SK-N-SH treated with all-trans-retinoic acid at 6 μM for 48 hours (cell line): ENCODE measurements around the gene THOP1.

Source experiments
- ATAC-seq: fragments of 200-7000 bp; cut with Tn5 transposase; 3 replicates; pipeline ENCODE4 v1.9.1; 2020; ENCODE audit warnings: mild to moderate bottlenecking, moderate library complexity
- ARNTL ChIP-seq: fragments of 450-650 bp; formaldehyde crosslinking; IDR thresholded peaks from 2 replicates; pipeline ENCODE4 v1.5.0; 2020; ENCODE audit warnings: low read depth, mild to moderate bottlenecking, moderate library complexity, borderline replicate concordance
- BACH2 ChIP-seq: fragments of 250-450 bp; sonication (Bioruptor Pico); IDR thresholded peaks from 2 replicates; pipeline ENCODE4 v1.9.0; 2021; ENCODE audit warnings: mild to moderate bottlenecking, borderline replicate concordance
- CSDC2 ChIP-seq: fragments of 250-450 bp; sonication (Bioruptor Pico); IDR thresholded peaks from 2 replicates; pipeline ENCODE4 v1.5.0; 2020; ENCODE audit warnings: mild to moderate bottlenecking, moderate library complexity
- CSRNP3 ChIP-seq: fragments of 250-450 bp; sonication (Bioruptor Pico); IDR thresholded peaks from 2 replicates; pipeline ENCODE4 v1.5.1; 2021; ENCODE audit warnings: mild to moderate bottlenecking, moderate library complexity
- ESRRG ChIP-seq: fragments of 250-450 bp; sonication (Bioruptor Pico); IDR thresholded peaks from 2 replicates; pipeline ENCODE4 v1.6.1; 2021; ENCODE audit warnings: mild to moderate bottlenecking
- GLIS3 ChIP-seq: fragments of 250-450 bp; sonication (Bioruptor Pico); IDR thresholded peaks from 2 replicates; pipeline ENCODE4 v1.5.0; 2020; ENCODE audit warnings: mild to moderate bottlenecking, moderate library complexity
- ISL1 ChIP-seq: fragments of 250-450 bp; sonication (Bioruptor Pico); IDR thresholded peaks from 2 replicates; pipeline ENCODE4 v2.1.2; 2022; ENCODE audit warnings: mild to moderate bottlenecking, moderate library complexity
- OSR1 ChIP-seq: fragments of 250-450 bp; sonication (Bioruptor Pico); IDR thresholded peaks from 2 replicates; pipeline ENCODE4 v1.8.0; 2022; ENCODE audit warnings: moderate library complexity, mild to moderate bottlenecking, inconsistent platforms
- PPARA ChIP-seq: fragments of 250-450 bp; sonication (Bioruptor Pico); IDR thresholded peaks from 2 replicates; pipeline ENCODE4 v1.5.0; 2020; ENCODE audit warnings: mild to moderate bottlenecking, borderline replicate concordance
- RARB ChIP-seq: fragments of 250-450 bp; sonication (Bioruptor Pico); IDR thresholded peaks from 2 replicates; pipeline ENCODE4 v1.8.0; 2021; ENCODE audit warnings: mild to moderate bottlenecking, moderate library complexity
- SNAI2 ChIP-seq: fragments of 250-450 bp; sonication (Bioruptor Pico); IDR thresholded peaks from 2 replicates; pipeline ENCODE4 v1.5.0; 2020; ENCODE audit warnings: mild to moderate bottlenecking, moderate library complexity
- TCF4 ChIP-seq: fragments of 250-450 bp; sonication (Bioruptor Pico); IDR thresholded peaks from 2 replicates; pipeline ENCODE4 v1.8.0; 2021; ENCODE audit warnings: mild to moderate bottlenecking, moderate library complexity, borderline replicate concordance
- TOX ChIP-seq: fragments of 250-450 bp; sonication (Bioruptor Pico); IDR thresholded peaks from 2 replicates; pipeline ENCODE4 v1.8.0; 2021; ENCODE audit warnings: mild to moderate bottlenecking, moderate library complexity, borderline replicate concordance
- ZC3H10 ChIP-seq: fragments of 250-450 bp; sonication (Bioruptor Pico); IDR thresholded peaks from 2 replicates; pipeline ENCODE4 v1.5.1; 2021; ENCODE audit warnings: mild to moderate bottlenecking, moderate library complexity
- ZFP3 ChIP-seq: fragments of 250-450 bp; sonication (Bioruptor Pico); IDR thresholded peaks from 2 replicates; pipeline ENCODE4 v1.5.0; 2020; ENCODE audit warnings: mild to moderate bottlenecking, moderate library complexity
- ZNF565 ChIP-seq: fragments of 450-650 bp; formaldehyde crosslinking; conservative IDR thresholded peaks from 2 replicates; pipeline ENCODE4 v1.5.0; 2020; ENCODE audit warnings: low read depth, mild to moderate bottlenecking, moderate library complexity
- ZNF70 ChIP-seq: fragments of 450-650 bp; formaldehyde crosslinking; IDR thresholded peaks from 2 replicates; pipeline ENCODE4 v1.5.0; 2020; ENCODE audit warnings: mild to moderate bottlenecking, moderate library complexity
- ZNF8 ChIP-seq: fragments of 450-650 bp; formaldehyde crosslinking; IDR thresholded peaks from 2 replicates; pipeline ENCODE4 v1.5.0; 2020; ENCODE audit warnings: mild to moderate bottlenecking, moderate library complexity
- TF ChIP-seq, protein P1 (sequence below): fragments of 250-450 bp; sonication (Bioruptor Pico); IDR thresholded peaks from 2 replicates; pipeline ENCODE4 v1.5.0; 2020; ENCODE audit warnings: mild to moderate bottlenecking, moderate library complexity
- TF ChIP-seq, protein P2 (sequence below): fragments of 250-450 bp; sonication (Bioruptor Pico); IDR thresholded peaks from 2 replicates; pipeline ENCODE4 v1.8.0; 2021; ENCODE audit warnings: low read depth, mild to moderate bottlenecking, moderate library complexity, borderline replicate concordance
- TF ChIP-seq, protein P3 (sequence below): fragments of 250-450 bp; sonication (Bioruptor Pico); IDR thresholded peaks from 2 replicates; pipeline ENCODE4 v1.5.1; 2020; ENCODE audit warnings: low read depth, mild to moderate bottlenecking, moderate library complexity
- TF ChIP-seq, protein P4 (sequence below): fragments of 250-450 bp; sonication (Bioruptor Pico); IDR thresholded peaks from 2 replicates; pipeline ENCODE4 v1.8.0; 2020; ENCODE audit warnings: mild to moderate bottlenecking, moderate library complexity, borderline replicate concordance

THOP1 gene

DNA sequence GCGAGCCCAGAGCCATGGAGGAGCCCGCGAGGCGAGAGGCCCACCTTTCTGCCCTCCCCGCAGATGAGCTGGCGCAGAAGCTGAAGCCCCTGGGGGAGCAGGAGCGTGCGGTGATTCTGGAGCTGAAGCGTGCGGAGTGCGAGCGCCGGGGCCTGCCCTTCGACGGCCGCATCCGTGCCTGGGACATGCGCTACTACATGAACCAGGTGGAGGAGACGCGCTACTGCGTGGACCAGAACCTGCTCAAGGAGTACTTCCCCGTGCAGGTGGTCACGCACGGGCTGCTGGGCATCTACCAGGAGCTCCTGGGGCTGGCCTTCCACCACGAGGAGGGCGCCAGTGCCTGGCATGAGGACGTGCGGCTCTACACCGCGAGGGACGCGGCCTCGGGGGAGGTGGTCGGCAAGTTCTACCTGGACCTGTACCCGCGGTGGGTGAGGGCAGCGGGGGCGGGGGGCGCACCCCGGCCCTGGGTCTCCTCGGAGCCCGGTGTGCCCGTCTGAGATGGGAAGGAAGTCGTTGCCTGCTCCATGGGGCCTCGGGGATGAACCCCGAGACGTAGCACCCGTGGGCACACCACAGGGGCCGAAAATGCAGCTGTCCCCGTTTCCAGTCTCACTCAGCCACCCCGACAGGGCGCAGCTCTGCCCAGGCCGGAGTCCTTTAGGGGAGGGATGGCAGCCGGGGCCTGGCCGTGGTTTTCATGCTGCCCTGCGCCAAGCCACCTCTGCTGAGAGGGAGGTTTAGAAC, 22.3 kb downstream of the THOP1 start:
- no peak for ATAC-seq
- no peak for TF ChIP-seq ARNTL
- TF ChIP-seq TCF4 (CRISPR knock-in tag): no peak
- TF ChIP-seq ZC3H10 (CRISPR knock-in tag): no peak
- TF ChIP-seq, protein P1, sequence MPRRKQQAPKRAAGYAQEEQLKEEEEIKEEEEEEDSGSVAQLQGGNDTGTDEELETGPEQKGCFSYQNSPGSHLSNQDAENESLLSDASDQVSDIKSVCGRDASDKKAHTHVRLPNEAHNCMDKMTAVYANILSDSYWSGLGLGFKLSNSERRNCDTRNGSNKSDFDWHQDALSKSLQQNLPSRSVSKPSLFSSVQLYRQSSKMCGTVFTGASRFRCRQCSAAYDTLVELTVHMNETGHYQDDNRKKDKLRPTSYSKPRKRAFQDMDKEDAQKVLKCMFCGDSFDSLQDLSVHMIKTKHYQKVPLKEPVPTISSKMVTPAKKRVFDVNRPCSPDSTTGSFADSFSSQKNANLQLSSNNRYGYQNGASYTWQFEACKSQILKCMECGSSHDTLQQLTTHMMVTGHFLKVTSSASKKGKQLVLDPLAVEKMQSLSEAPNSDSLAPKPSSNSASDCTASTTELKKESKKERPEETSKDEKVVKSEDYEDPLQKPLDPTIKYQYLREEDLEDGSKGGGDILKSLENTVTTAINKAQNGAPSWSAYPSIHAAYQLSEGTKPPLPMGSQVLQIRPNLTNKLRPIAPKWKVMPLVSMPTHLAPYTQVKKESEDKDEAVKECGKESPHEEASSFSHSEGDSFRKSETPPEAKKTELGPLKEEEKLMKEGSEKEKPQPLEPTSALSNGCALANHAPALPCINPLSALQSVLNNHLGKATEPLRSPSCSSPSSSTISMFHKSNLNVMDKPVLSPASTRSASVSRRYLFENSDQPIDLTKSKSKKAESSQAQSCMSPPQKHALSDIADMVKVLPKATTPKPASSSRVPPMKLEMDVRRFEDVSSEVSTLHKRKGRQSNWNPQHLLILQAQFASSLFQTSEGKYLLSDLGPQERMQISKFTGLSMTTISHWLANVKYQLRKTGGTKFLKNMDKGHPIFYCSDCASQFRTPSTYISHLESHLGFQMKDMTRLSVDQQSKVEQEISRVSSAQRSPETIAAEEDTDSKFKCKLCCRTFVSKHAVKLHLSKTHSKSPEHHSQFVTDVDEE (CRISPR knock-in tag): no peak
- no peak for TF ChIP-seq ISL1
- TF ChIP-seq GLIS3 (CRISPR knock-in tag): no peak
- no peak for TF ChIP-seq RARB (CRISPR knock-in tag)
- TF ChIP-seq, protein P2, sequence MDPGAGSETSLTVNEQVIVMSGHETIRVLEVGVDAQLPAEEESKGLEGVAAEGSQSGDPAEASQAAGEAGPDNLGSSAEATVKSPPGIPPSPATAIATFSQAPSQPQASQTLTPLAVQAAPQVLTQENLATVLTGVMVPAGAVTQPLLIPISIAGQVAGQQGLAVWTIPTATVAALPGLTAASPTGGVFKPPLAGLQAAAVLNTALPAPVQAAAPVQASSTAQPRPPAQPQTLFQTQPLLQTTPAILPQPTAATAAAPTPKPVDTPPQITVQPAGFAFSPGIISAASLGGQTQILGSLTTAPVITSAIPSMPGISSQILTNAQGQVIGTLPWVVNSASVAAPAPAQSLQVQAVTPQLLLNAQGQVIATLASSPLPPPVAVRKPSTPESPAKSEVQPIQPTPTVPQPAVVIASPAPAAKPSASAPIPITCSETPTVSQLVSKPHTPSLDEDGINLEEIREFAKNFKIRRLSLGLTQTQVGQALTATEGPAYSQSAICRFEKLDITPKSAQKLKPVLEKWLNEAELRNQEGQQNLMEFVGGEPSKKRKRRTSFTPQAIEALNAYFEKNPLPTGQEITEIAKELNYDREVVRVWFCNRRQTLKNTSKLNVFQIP: no peak
- no peak for TF ChIP-seq ZNF565 (CRISPR knock-in tag)
- TF ChIP-seq ZNF8 (CRISPR knock-in tag): no peak
- no peak for TF ChIP-seq BACH2 (CRISPR knock-in tag)
- TF ChIP-seq OSR1 (CRISPR knock-in tag): no peak
- no peak for TF ChIP-seq TOX (CRISPR knock-in tag)
- no peak for TF ChIP-seq CSRNP3 (CRISPR knock-in tag)
- TF ChIP-seq ESRRG (CRISPR knock-in tag): no peak
- TF ChIP-seq SNAI2: no peak
- TF ChIP-seq, protein P3, sequence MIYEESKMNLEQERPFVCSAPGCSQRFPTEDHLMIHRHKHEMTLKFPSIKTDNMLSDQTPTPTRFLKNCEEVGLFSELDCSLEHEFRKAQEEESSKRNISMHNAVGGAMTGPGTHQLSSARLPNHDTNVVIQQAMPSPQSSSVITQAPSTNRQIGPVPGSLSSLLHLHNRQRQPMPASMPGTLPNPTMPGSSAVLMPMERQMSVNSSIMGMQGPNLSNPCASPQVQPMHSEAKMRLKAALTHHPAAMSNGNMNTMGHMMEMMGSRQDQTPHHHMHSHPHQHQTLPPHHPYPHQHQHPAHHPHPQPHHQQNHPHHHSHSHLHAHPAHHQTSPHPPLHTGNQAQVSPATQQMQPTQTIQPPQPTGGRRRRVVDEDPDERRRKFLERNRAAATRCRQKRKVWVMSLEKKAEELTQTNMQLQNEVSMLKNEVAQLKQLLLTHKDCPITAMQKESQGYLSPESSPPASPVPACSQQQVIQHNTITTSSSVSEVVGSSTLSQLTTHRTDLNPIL (CRISPR knock-in tag): no peak
- no peak for TF ChIP-seq PPARA (CRISPR knock-in tag)
- TF ChIP-seq, protein P4, sequence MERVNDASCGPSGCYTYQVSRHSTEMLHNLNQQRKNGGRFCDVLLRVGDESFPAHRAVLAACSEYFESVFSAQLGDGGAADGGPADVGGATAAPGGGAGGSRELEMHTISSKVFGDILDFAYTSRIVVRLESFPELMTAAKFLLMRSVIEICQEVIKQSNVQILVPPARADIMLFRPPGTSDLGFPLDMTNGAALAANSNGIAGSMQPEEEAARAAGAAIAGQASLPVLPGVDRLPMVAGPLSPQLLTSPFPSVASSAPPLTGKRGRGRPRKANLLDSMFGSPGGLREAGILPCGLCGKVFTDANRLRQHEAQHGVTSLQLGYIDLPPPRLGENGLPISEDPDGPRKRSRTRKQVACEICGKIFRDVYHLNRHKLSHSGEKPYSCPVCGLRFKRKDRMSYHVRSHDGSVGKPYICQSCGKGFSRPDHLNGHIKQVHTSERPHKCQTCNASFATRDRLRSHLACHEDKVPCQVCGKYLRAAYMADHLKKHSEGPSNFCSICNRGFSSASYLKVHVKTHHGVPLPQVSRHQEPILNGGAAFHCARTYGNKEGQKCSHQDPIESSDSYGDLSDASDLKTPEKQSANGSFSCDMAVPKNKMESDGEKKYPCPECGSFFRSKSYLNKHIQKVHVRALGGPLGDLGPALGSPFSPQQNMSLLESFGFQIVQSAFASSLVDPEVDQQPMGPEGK: no peak

- no peak for ATAC-seq
- TF ChIP-seq ZC3H10 (CRISPR knock-in tag) (no peak), ZNF8 (CRISPR knock-in tag) (no peak), ZNF565 (CRISPR knock-in tag) (no peak), ISL1 (no peak), PPARA (CRISPR knock-in tag) (no peak), ZNF70 (CRISPR knock-in tag) (no peak), ESRRG (CRISPR knock-in tag) (no peak), ARNTL (no peak), RARB (CRISPR knock-in tag) (no peak), ZFP3 (CRISPR knock-in tag) (no peak), CSRNP3 (CRISPR knock-in tag) (no peak), OSR1 (CRISPR knock-in tag) (no peak), SNAI2 (no peak), BACH2 (CRISPR knock-in tag) (no peak), CSDC2 (CRISPR knock-in tag) (no peak)
- TF ChIP-seq, protein P2: no peak
- TF ChIP-seq, protein P4: no peak
Observed at GRCh38 chr19:2808129-2808941, 23.0 kb downstream of the THOP1 start.
